ENCODE data around the gene OPN1SW. TPM values are rescaled to one million over a fixed set of nuclear protein-coding genes. Genes with fewer than 3 reads are reported as not detected.

Gene OPN1SW
- total and polyA plus RNA-seq, 9 of the 15 experiments (the other 6 are each of a cell fraction or from before 2014, with no cell fraction given) = 0.84 to 1.0 TPM; not detected in 7

GRCh38 chr7:128792471-128793180 is 17.0 kb upstream of the OPN1SW start (continued):
- no peak for TF ChIP-seq AFF4 (CRISPR knock-in tag; IDR thresholded peaks at IDR 0.05)
- TF ChIP-seq ZBTB17 (CRISPR knock-in tag; IDR thresholded peaks at IDR 0.05) = peak; percentile 82; the same call in 1 of the 2 replicates
- 0 out of 2 replicates have a peak, but pooled peaks have one; percentile 18 for TF ChIP-seq ZNF740 (CRISPR knock-in tag; IDR thresholded peaks at IDR 0.05)
- TF ChIP-seq ZNF740 (tag; IDR thresholded peaks at IDR 0.05) = no peak
- peak; percentile 15; the same call in 1 of the 2 replicates for TF ChIP-seq CBFA2T3 (IDR thresholded peaks at IDR 0.05)
- TF ChIP-seq RAD21 (CRISPR knock-in tag; conservative IDR thresholded peaks at IDR 0.05 in 1 of 2, IDR thresholded peaks at IDR 0.05 in 1 of 2) = 0 out of 4 replicates have a peak, but pooled peaks of 1 of the 2 experiments have one; percentile 13
- TF ChIP-seq TCF15 (CRISPR knock-in tag; IDR thresholded peaks at IDR 0.05) = 0 out of 2 replicates have a peak, but pooled peaks have one; percentile 16
- peak; percentile 62; the same call in 1 of the 2 replicates for TF ChIP-seq XRCC5 (IDR thresholded peaks at IDR 0.05; ENCODE audit: low read depth, low read length)
- TF ChIP-seq NR2C2 (CRISPR knock-in tag; IDR thresholded peaks at IDR 0.05) = peak; percentile 57; the same call in 1 of the 2 replicates
- TF ChIP-seq NR2C2 (tag; IDR thresholded peaks at IDR 0.05) = 0 out of 2 replicates have a peak, but pooled peaks have one; percentile 34
- 0 out of 2 replicates have a peak, but pooled peaks have one; percentile 11 for TF ChIP-seq ARID1B (IDR thresholded peaks at IDR 0.05)
- TF ChIP-seq MNT (conservative IDR thresholded peaks at IDR 0.05) = peak; percentile 86 to 91
- no peak for TF ChIP-seq SAFB2 (IDR thresholded peaks at IDR 0.05; ENCODE audit: borderline replicate concordance, low read depth, low read length, severe bottlenecking)

Data from K562 (cell line).